22Rv1 (cell line): ENCODE results near the gene COL24A1.
"Not testable (repeated sequence)": the region's sequence is repeated elsewhere in the genome, so short reads cannot be mapped to it uniquely, and the experiment has no call there.

Experiments
- ZFX ChIP-seq: fragments of 450-650 bp; IDR thresholded peaks from 2 replicates; pipeline ENCODE4 v1.6.1; 2017; ENCODE audit warnings: antibody characterized with exemption, borderline replicate concordance
- TF ChIP-seq, protein P1 (sequence below): fragments of 450-650 bp; IDR thresholded peaks from 2 replicates; pipeline ENCODE4 v1.5.1; 2017; ENCODE audit warnings: mild to moderate bottlenecking

DNA sequence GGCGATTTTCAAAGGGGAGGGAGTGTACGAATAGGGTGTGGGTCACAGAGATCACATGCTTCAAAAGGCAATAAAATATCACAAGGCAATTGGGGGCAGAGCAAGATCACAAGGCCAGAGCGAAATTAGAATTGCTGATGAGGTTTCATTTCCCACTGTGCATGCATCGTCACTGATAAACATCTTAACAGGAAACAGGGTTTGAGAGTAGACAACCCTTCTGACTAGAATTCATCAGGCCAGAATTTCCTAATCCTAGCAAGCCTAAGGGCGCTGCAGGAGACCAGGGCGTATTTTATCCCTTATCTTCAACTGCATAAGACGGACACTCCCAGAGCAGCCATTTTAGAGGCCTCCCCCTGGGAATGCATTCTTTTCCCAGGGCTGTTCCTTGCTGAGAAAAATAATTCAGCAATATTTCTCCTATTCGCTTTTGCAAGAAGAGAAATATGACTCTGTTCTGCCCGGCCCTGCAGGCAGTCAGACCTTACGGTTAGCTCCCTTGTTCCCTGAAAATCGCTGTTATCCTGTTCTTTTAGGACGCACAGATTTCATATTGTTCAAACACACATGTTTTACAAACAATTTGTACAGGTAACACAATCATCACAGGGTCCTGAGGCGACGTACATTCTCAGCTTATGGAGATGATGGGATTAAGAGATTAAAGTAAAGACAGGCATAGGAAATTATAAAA, 442.0 kb downstream of the COL24A1 start:
- TF ChIP-seq, protein P1, sequence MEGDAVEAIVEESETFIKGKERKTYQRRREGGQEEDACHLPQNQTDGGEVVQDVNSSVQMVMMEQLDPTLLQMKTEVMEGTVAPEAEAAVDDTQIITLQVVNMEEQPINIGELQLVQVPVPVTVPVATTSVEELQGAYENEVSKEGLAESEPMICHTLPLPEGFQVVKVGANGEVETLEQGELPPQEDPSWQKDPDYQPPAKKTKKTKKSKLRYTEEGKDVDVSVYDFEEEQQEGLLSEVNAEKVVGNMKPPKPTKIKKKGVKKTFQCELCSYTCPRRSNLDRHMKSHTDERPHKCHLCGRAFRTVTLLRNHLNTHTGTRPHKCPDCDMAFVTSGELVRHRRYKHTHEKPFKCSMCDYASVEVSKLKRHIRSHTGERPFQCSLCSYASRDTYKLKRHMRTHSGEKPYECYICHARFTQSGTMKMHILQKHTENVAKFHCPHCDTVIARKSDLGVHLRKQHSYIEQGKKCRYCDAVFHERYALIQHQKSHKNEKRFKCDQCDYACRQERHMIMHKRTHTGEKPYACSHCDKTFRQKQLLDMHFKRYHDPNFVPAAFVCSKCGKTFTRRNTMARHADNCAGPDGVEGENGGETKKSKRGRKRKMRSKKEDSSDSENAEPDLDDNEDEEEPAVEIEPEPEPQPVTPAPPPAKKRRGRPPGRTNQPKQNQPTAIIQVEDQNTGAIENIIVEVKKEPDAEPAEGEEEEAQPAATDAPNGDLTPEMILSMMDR, result not testable (repeated sequence)
- not testable (repeated sequence) for TF ChIP-seq ZFX
